HepG2 (cell line): ENCODE measurements around the gene ADD2. TPM values are rescaled to one million over a fixed set of nuclear protein-coding genes. Genes with fewer than 3 reads are reported as not detected.
"Not testable (repeated sequence)": the region's sequence is repeated elsewhere in the genome, so short reads cannot be mapped to it uniquely, and the experiment has no call there.

ENCODE experiments used
- ATAC-seq: fragments of 200-7000 bp; cut with Tn5 transposase; 3 replicates; pipeline ENCODE4 v1.9.1; 2020; ENCODE audit warnings: mild to moderate bottlenecking, moderate library complexity
- BruUV-seq: library from RNA; stranded (reverse); fragments of 400-500 nt; replicated peaks from 2 replicates; lab custom pipeline; 2021; lab: Mats Ljungman, UMichigan
- CTCF ChIA-PET: fragments of 300-600 bp; formaldehyde crosslinking; extraction: SDS; loops from one replicate; lab custom pipeline; 2021; ENCODE audit warnings: low total read pairs, inconsistent platforms, low intra/inter-chr PET ratio; lab: Yijun Ruan, JAX
- POLR2A ChIA-PET: fragments of 350-600 bp; sonication (Branson Sonifier 250); formaldehyde crosslinking; loops from one replicate; lab custom pipeline; 2020; ENCODE audit warnings: antibody characterized with exemption, inconsistent platforms; lab: Yijun Ruan, JAX
- DNase-seq: peaks from one replicate; pipeline ENCODE4 v3.0.0-alpha.2; 2015; ENCODE audit warnings: low spot score
- FAIRE-seq: peaks from 3 replicates; lab custom pipeline; 2011; peaks lifted over from hg19 to GRCh38; lab: Jason Lieb, UNC
- H2AFZ ChIP-seq: one replicate; pipeline ENCODE4 v1.6.1; 2011; ENCODE audit warnings: low read length, inconsistent platforms
- H3K27ac ChIP-seq: fragments of 300-600 bp; 3 replicates; pipeline ENCODE4 v1.8.0; 2011; ENCODE audit warnings: mixed run types, mild to moderate bottlenecking, mixed read lengths, low read length, inconsistent platforms; ENCODE audit not compliant: insufficient read depth; ENCODE audit errors: extremely low read length
- H3K27me3 ChIP-seq, 2 experiments: fragments of 200-600 bp in 1 of 2; 2 replicates in 1 of 2; 3 replicates in 1 of 2; pipeline versions ENCODE4 v1.6.0 to v1.8.0; 2011; ENCODE audit warnings: low read length in 2 of 2, mild to moderate bottlenecking in 2 of 2, moderate library complexity in 2 of 2, inconsistent platforms in 1 of 2; ENCODE audit not compliant: insufficient read depth in 2 of 2, control insufficient read depth in 1 of 2
- H3K36me3 ChIP-seq, 2 experiments: fragments of 200-600 bp in 1 of 2; replicated peaks in 1 of 2; 2 replicates in 1 of 2; 3 replicates in 1 of 2; pipeline versions ENCODE4 v1.5.1 to v1.8.0; 2011; ENCODE audit warnings: low read length in 2 of 2, inconsistent platforms in 1 of 2; ENCODE audit not compliant: insufficient read depth in 2 of 2, control insufficient read depth in 1 of 2
- H3K4me1 ChIP-seq: 2 replicates; pipeline ENCODE4 v1.5.1; 2012; ENCODE audit warnings: low read length, inconsistent platforms; ENCODE audit not compliant: insufficient read depth
- H3K4me2 ChIP-seq: 2 replicates; pipeline ENCODE4 v1.6.0; 2011; ENCODE audit warnings: low read depth, low read length, inconsistent platforms
- H3K4me3 ChIP-seq, 3 experiments: fragments of 200-600 bp in 1 of 3; sonication (generic), shearing (Covaris generic) in 1 of 3; replicated peaks in 1 of 3; 2 replicates each; pipeline ENCODE4 v1.5.1; 2011 to 2016; ENCODE audit warnings: low read length in 3 of 3, inconsistent platforms in 2 of 3, low read depth in 2 of 3, mild to moderate bottlenecking in 2 of 3, control low read depth in 1 of 3, mixed read lengths in 1 of 3; ENCODE audit not compliant: insufficient read depth in 1 of 3
- H3K79me2 ChIP-seq: one replicate; pipeline ENCODE4 v1.6.1; 2011; ENCODE audit warnings: low read length, inconsistent platforms; ENCODE audit not compliant: insufficient read depth
- H3K9ac ChIP-seq: 2 replicates; pipeline ENCODE4 v1.6.0; 2011; ENCODE audit warnings: mild to moderate bottlenecking, low read depth, low read length, inconsistent platforms; ENCODE audit not compliant: insufficient read depth
- H3K9me3 ChIP-seq: 2 replicates; pipeline ENCODE4 v1.5.1; 2012; ENCODE audit warnings: mild to moderate bottlenecking, low read length
- H4K20me1 ChIP-seq: 2 replicates; pipeline ENCODE4 v1.6.0; 2011; ENCODE audit warnings: inconsistent platforms, mild to moderate bottlenecking, low read length, moderate library complexity; ENCODE audit not compliant: insufficient read depth
- GLI4 ChIP-seq: sonication (generic); formaldehyde crosslinking; IDR thresholded peaks from 2 replicates; pipeline ENCODE4 v1.5.1; 2020; ENCODE audit warnings: missing genetic modification reagents, mild to moderate bottlenecking, moderate library complexity, borderline replicate concordance
- HDAC2 ChIP-seq: sonication (generic); formaldehyde crosslinking; IDR thresholded peaks from 2 replicates; pipeline ENCODE4 v1.4.0; 2020; ENCODE audit warnings: missing genetic modification reagents
- HMGXB3 ChIP-seq: sonication (generic); formaldehyde crosslinking; IDR thresholded peaks from 2 replicates; pipeline ENCODE4 v1.4.0; 2020; ENCODE audit warnings: missing genetic modification reagents, borderline replicate concordance
- KLF9 ChIP-seq: IDR thresholded peaks from 2 replicates; pipeline ENCODE4 v1.6.1; 2016; ENCODE audit warnings: low read depth
- MEIS2 ChIP-seq: sonication (generic); formaldehyde crosslinking; IDR thresholded peaks from 2 replicates; pipeline ENCODE4 v1.9.0; 2021; ENCODE audit warnings: mild to moderate bottlenecking, missing genetic modification reagents
- MYPOP ChIP-seq: sonication (generic); formaldehyde crosslinking; IDR thresholded peaks from 2 replicates; pipeline ENCODE4 v1.8.1; 2023; ENCODE audit warnings: mild to moderate bottlenecking, moderate library complexity, missing genetic modification reagents
- RFXANK ChIP-seq: IDR thresholded peaks from 2 replicates; pipeline ENCODE4 v1.6.1; 2016
- SMAD3 ChIP-seq: sonication (generic); formaldehyde crosslinking; IDR thresholded peaks from 2 replicates; pipeline ENCODE4 v1.4.0; 2020; ENCODE audit warnings: missing genetic modification reagents
- SMAD9 ChIP-seq: sonication (generic); formaldehyde crosslinking; IDR thresholded peaks from 2 replicates; pipeline ENCODE4 v1.5.1; 2020; ENCODE audit warnings: mild to moderate bottlenecking, missing genetic modification reagents
- SP4 ChIP-seq: sonication (generic); formaldehyde crosslinking; IDR thresholded peaks from 2 replicates; pipeline ENCODE4 v1.8.1; 2023; ENCODE audit warnings: mild to moderate bottlenecking, missing genetic modification reagents
- ZNF414 ChIP-seq: sonication (generic); formaldehyde crosslinking; IDR thresholded peaks from 2 replicates; pipeline ENCODE4 v1.5.0; 2020; ENCODE audit warnings: missing genetic modification reagents
- ZNF468 ChIP-seq: sonication (generic); formaldehyde crosslinking; IDR thresholded peaks from 2 replicates; pipeline ENCODE4 v1.8.0; 2022; ENCODE audit warnings: mild to moderate bottlenecking, moderate library complexity, missing genetic modification reagents
- ZNF761 ChIP-seq: sonication (generic); formaldehyde crosslinking; conservative IDR thresholded peaks from 2 replicates; pipeline ENCODE4 v1.4.0; 2020; ENCODE audit warnings: mild to moderate bottlenecking, missing genetic modification reagents
- WGBS: methylation state at CpG from one replicate; pipeline ENCODE4 v1.1.6; 2017; ENCODE audit warnings: low lambda C conversion rate; 5-methylcytosine and 5-hydroxymethylcytosine counted together
- in situ Hi-C: cut with HindIII; loops from 2 replicates; pipeline ENCODE4 v1.10.0; 2017; ENCODE audit warnings: low pct_unique_long_range_greater_than_20kb; ENCODE audit not compliant: extremely low pct_ligation_motif_present
- intact Hi-C: fragments of 100-400 bp; cut with micrococcal nuclease; formaldehyde crosslinking; loops from one replicate; pipeline ENCODE4 v1.10.0; 2022; ENCODE audit not compliant: unreplicated experiment
- polyA plus RNA-seq, 8 experiments: library from polyadenylated mRNA; depleted of rRNA in 3 of 8; stranded (reverse) in 7 of 8; unstranded in 1 of 8; fragments of >200 nt; fragmentation: Illumina TruSeq in 4 of 8; extraction: Trizol in 4 of 8; gene quantifications; 2 replicates each; pipeline versions ENCODE4 v1.2.1 to v1.2.3, GENCODE V29; 2011 to 2016; ENCODE audit warnings: low read depth in 4 of 8, missing spikeins in 1 of 8, mixed read lengths in 1 of 8; ENCODE audit not compliant: insufficient read depth in 1 of 8
- total RNA-seq, 5 experiments: library from RNA; depleted of rRNA; stranded (reverse); fragments of >200 nt; fragmentation: Illumina TruSeq; extraction: Trizol; gene quantifications; 2 replicates each; pipeline ENCODE4 v1.2.3, GENCODE V29; 2016; ENCODE audit warnings: low read depth in 1 of 5

The ADD2 gene
- total and polyA plus RNA-seq, 2 of the 13 experiments (the other 11 are each of a cell fraction or from before 2014, with no cell fraction given) = 0.05 to 0.13 TPM

GRCh38 chr2:70797996-70798395, 30.0 kb upstream of the ADD2 start:
- POLR2A ChIA-PET = interaction anchor here (2.0 kb wide), 1 partner anchor 10 kb away, joined by 7 read pairs; no protein-coding TSS in a partner anchor
- H3K4me3 ChIP-seq, H4K20me1 ChIP-seq, H3K9ac ChIP-seq, CTCF ChIA-PET, H3K4me2 ChIP-seq, DNase-seq, intact Hi-C loops, H3K27ac ChIP-seq, H3K79me2 ChIP-seq, BruUV-seq, H3K27me3 ChIP-seq, ATAC-seq, in situ Hi-C loops, FAIRE-seq, H2AFZ ChIP-seq, H3K36me3 ChIP-seq: not testable (repeated sequence)
- Histone ChIP-seq H3K9me3 (peaks cover 13% of the 10 kb centered on the region), H3K4me1 (peaks cover 57% of the 10 kb centered on the region)
- WGBS = 38% methylated on average over 3 of the region's 3 CpGs

GRCh38 chr2:70797506-70797905, 29.5 kb upstream of the ADD2 start:
- Histone ChIP-seq H3K4me1 (peaks cover 54% of the 10 kb centered on the region), H3K27me3 (peaks cover 0 to 1% of the 10 kb centered on the region in 2 experiments; a peak in 1 of 5 replicates), H3K9me3 (peaks cover 13% of the 10 kb centered on the region), H3K4me3 (no peak overlapping the region), H4K20me1 (no peaks in the 10 kb centered on the region), H3K4me2 (0 out of 2 replicates have a peak overlapping the region, but pooled peaks have one; percentile 18), H3K79me2 (no peaks in the 10 kb centered on the region), H2AFZ (no peak overlapping the region), H3K9ac (no peak overlapping the region), H3K27ac (no peak overlapping the region), H3K36me3 (no peaks in the 10 kb centered on the region)
- 24% methylated on average over 2 of the region's 2 CpGs for WGBS
- ChIA-PET CTCF (no interaction called here), POLR2A (interaction anchor here (2.0 kb wide), 1 partner anchor 10 kb away, joined by 7 read pairs; no protein-coding TSS in a partner anchor)
- in situ Hi-C loops = no loop called here
- intact Hi-C loops = no loop called here
- BruUV-seq = no TSS peak
- FAIRE-seq (no peak), DNase-seq (no peak), ATAC-seq (no peak)
- TF ChIP-seq RFXANK (CRISPR knock-in tag) = no peak
- TF ChIP-seq MEIS2 = 0 out of 2 replicates have a peak, but pooled peaks have one; percentile 24
- TF ChIP-seq GLI4 (CRISPR knock-in tag) = no peak
- no peak for TF ChIP-seq HDAC2
- no peak for TF ChIP-seq ZNF761 (CRISPR knock-in tag)
- TF ChIP-seq KLF9 (CRISPR knock-in tag) = no peak
- TF ChIP-seq SMAD9 (CRISPR knock-in tag) = 0 out of 2 replicates have a peak, but pooled peaks have one; percentile 56
- TF ChIP-seq SP4 = no peak
- no peak for TF ChIP-seq ZNF414 (CRISPR knock-in tag)
- TF ChIP-seq MYPOP (CRISPR knock-in tag) = no peak
- TF ChIP-seq ZNF468 (CRISPR knock-in tag) = no peak
- TF ChIP-seq HMGXB3 = no peak
- no peak for TF ChIP-seq SMAD3 (CRISPR knock-in tag)
